Ascending aorta (tissue), 2 donors: ENCODE data around the gene TTYH3. TPM values are rescaled to one million over a fixed set of nuclear protein-coding genes. Genes with fewer than 3 reads are reported as not detected.

Experiments used
- DNase-seq, 2 donors: peaks; one replicate each; pipeline ENCODE4 v3.0.0-alpha.2; 2019; ENCODE audit warnings: low spot score in 2 of 2
- H3K27ac ChIP-seq, 2 donors: fragments of 200-600 bp; sonication (generic); one replicate each; pipeline ENCODE4 v1.5.1; 2016 to 2017; ENCODE audit warnings: mild to moderate bottlenecking in 1 of 2
- H3K27me3 ChIP-seq: fragments of 200-600 bp; sonication (generic); one replicate; pipeline ENCODE4 v1.5.1; 2017
- H3K36me3 ChIP-seq, 2 donors: fragments of 200-600 bp; sonication (generic); one replicate each; pipeline ENCODE4 v1.5.1; 2016
- H3K4me1 ChIP-seq, 2 donors: fragments of 200-600 bp; sonication (generic); one replicate each; pipeline ENCODE4 v1.5.1; 2016 to 2017; ENCODE audit warnings: mild to moderate bottlenecking in 1 of 2
- H3K4me3 ChIP-seq, 2 donors: fragments of 200-600 bp; sonication (generic); one replicate each; pipeline ENCODE4 v1.5.1; 2016 to 2017; ENCODE audit warnings: mild to moderate bottlenecking in 1 of 2
- H3K9me3 ChIP-seq, 2 donors: fragments of 200-600 bp; sonication (generic); one replicate each; pipeline ENCODE4 v1.5.1; 2016
- intact Hi-C: fragments of 100-400 bp; cut with DNase I; formaldehyde crosslinking; loops from one replicate; pipeline ENCODE4 v1.15.1; 2023
- total RNA-seq: library from RNA; depleted of rRNA; stranded (reverse); fragments of >200 nt; gene quantifications from one replicate; pipeline ENCODE4 v1.1.0, GENCODE V29; 2016
- TF ChIP-seq, protein P1 (sequence below), 3 experiments: fragments of 200-600 bp in 2 of 3; fragments of 450-650 bp in 1 of 3; sonication (generic) in 2 of 3; IDR thresholded peaks; one replicate each; pipeline ENCODE4 v1.5.1; 2016 to 2019; ENCODE audit warnings: antibody characterized with exemption in 3 of 3, mild to moderate bottlenecking in 1 of 3, moderate library complexity in 1 of 3

TTYH3 gene
- total RNA-seq, 1 donor from 2014 or later, result 70.5 TPM

- Histone ChIP-seq H3K9me3 (no peaks in the 10 kb centered on the region), H3K27ac (no peak overlapping the region), H3K36me3 (peaks cover 30 to 55% of the 10 kb centered on the region in 2 donors), H3K4me3 (no peak overlapping the region), H3K27me3 (no peaks in the 10 kb centered on the region), H3K4me1 (no peaks in the 10 kb centered on the region)
- no peak for DNase-seq
- TF ChIP-seq, protein P1, sequence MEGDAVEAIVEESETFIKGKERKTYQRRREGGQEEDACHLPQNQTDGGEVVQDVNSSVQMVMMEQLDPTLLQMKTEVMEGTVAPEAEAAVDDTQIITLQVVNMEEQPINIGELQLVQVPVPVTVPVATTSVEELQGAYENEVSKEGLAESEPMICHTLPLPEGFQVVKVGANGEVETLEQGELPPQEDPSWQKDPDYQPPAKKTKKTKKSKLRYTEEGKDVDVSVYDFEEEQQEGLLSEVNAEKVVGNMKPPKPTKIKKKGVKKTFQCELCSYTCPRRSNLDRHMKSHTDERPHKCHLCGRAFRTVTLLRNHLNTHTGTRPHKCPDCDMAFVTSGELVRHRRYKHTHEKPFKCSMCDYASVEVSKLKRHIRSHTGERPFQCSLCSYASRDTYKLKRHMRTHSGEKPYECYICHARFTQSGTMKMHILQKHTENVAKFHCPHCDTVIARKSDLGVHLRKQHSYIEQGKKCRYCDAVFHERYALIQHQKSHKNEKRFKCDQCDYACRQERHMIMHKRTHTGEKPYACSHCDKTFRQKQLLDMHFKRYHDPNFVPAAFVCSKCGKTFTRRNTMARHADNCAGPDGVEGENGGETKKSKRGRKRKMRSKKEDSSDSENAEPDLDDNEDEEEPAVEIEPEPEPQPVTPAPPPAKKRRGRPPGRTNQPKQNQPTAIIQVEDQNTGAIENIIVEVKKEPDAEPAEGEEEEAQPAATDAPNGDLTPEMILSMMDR (IDR thresholded peaks at IDR 0.05), result no peak
- intact Hi-C loops, result no loop called here
Measured at GRCh38 chr7:2594599-2594998, 37.2 kb upstream of the TTYH3 start.

GRCh38 chr7:2595258-2595860 lies 36.4 kb upstream of the TTYH3 start:
- peaks cover 27 to 50% of the 10 kb centered on the region in 2 donors for H3K36me3 ChIP-seq
- no peaks in the 10 kb centered on the region for H3K27me3 ChIP-seq
- intact Hi-C loops, result no loop called here
- DNase-seq, result no peak
- no peaks in the 10 kb centered on the region for H3K4me1 ChIP-seq
- no peak overlapping the region for H3K27ac ChIP-seq
- H3K4me3 ChIP-seq, result no peak overlapping the region
- no peaks in the 10 kb centered on the region for H3K9me3 ChIP-seq
- TF ChIP-seq, protein P1 (IDR thresholded peaks at IDR 0.05), result no peak

GRCh38 chr7:2596464-2597272 lies 35.1 kb upstream of the TTYH3 start:
- TF ChIP-seq, protein P1 (IDR thresholded peaks at IDR 0.05), result no peak
- intact Hi-C loops, result no loop called here
- H3K27ac ChIP-seq, result no peak overlapping the region
- H3K27me3 ChIP-seq, result no peaks in the 10 kb centered on the region
- DNase-seq, result no peak
- no peak overlapping the region for H3K4me3 ChIP-seq
- no peaks in the 10 kb centered on the region for H3K9me3 ChIP-seq
- H3K36me3 ChIP-seq, result peaks cover 32 to 55% of the 10 kb centered on the region in 2 donors
- no peaks in the 10 kb centered on the region for H3K4me1 ChIP-seq

GRCh38 chr7:2597273-2597640 lies 34.5 kb upstream of the TTYH3 start:
- Histone ChIP-seq H3K9me3 (no peaks in the 10 kb centered on the region), H3K27ac (no peak overlapping the region), H3K4me1 (no peaks in the 10 kb centered on the region), H3K4me3 (no peak overlapping the region), H3K36me3 (peaks cover 29 to 53% of the 10 kb centered on the region in 2 donors), H3K27me3 (no peaks in the 10 kb centered on the region)
- DNase-seq, result no peak
- intact Hi-C loops, result no loop called here
- TF ChIP-seq, protein P1 (IDR thresholded peaks at IDR 0.05), result no peak

DNA sequence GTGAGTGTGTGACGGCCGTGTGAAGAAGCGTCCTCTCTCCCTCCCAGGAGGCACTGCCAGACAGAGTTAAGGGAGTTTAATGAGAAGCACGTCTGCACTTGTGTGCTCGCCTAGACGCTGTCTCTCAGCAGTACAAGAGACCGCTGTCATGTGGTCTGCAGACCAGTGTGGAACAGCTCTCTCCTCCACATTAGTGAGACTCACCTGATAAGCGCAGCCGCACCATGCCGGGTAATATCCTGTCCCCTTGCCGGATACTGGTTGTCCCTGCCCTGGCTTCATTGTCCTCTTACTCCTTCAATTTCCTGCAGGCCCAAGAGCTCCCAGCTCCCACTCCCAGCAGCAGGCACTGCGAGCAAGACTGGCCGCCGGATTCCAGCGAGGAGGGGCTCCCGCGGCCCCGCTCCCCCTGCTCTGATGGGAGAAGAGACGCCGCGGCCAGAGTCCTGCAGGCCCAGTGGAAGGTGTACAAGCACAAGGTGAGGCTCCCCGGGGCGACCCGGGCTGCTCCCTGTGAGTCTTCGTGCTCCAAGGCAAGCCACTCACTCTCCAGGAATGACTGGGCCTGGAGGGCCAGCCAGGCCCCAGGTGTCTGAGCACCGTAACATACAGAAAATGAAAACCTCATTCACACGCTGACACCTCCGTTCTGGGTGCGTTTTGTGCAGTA lies 33.5 kb upstream of the TTYH3 start:
- no peaks in the 10 kb centered on the region for H3K27me3 ChIP-seq
- H3K36me3 ChIP-seq, result peaks cover 21 to 43% of the 10 kb centered on the region in 2 donors
- no peaks in the 10 kb centered on the region for H3K9me3 ChIP-seq
- H3K4me3 ChIP-seq, result no peak overlapping the region
- TF ChIP-seq, protein P1 (IDR thresholded peaks at IDR 0.05), result no peak
- no peak for DNase-seq
- intact Hi-C loops, result no loop called here
- H3K27ac ChIP-seq, result no peak overlapping the region
- H3K4me1 ChIP-seq, result no peaks in the 10 kb centered on the region
